ENCODE data around the gene C11orf98. TPM values are rescaled to one million over a fixed set of nuclear protein-coding genes. Genes with fewer than 3 reads are reported as not detected.

C11orf98 gene
- total RNA-seq, 1 experiment from 2014 or later, result 154 TPM

- TF ChIP-seq IRF2 (CRISPR knock-in tag; IDR thresholded peaks at IDR 0.05; ENCODE audit: borderline replicate concordance, low read depth), result 0 out of 2 replicates have a peak, but pooled peaks have one; percentile 34
- TF ChIP-seq MYBL2 (CRISPR knock-in tag; IDR thresholded peaks at IDR 0.05), result peak; percentile 41; the same call in 1 of the 2 replicates
- peak; percentile 36; the same call in 1 of the 2 replicates for TF ChIP-seq USF2 (CRISPR knock-in tag; IDR thresholded peaks at IDR 0.05)
- no peak for TF ChIP-seq ZSCAN18 (CRISPR knock-in tag; IDR thresholded peaks at IDR 0.05)
- TF ChIP-seq ARID4B (CRISPR knock-in tag; IDR thresholded peaks at IDR 0.05; ENCODE audit: borderline replicate concordance), result peak; percentile 44; the same call in 1 of the 2 replicates
- TF ChIP-seq MLX (CRISPR knock-in tag; IDR thresholded peaks at IDR 0.05), result no peak
- no peak for TF ChIP-seq ZNF512 (CRISPR knock-in tag; IDR thresholded peaks at IDR 0.05; ENCODE audit: borderline replicate concordance)
- TF ChIP-seq EMX1 (CRISPR knock-in tag; IDR thresholded peaks at IDR 0.05), result no peak
- TF ChIP-seq AR (CRISPR knock-in tag; IDR thresholded peaks at IDR 0.05), result no peak
- TF ChIP-seq ZBTB21 (CRISPR knock-in tag; IDR thresholded peaks at IDR 0.05; ENCODE audit: borderline replicate concordance), result no peak
- TF ChIP-seq FOXK1 (CRISPR knock-in tag; IDR thresholded peaks at IDR 0.05), result peak; percentile 39; the same call in 1 of the 2 replicates
- TF ChIP-seq ZNF416 (CRISPR knock-in tag; IDR thresholded peaks at IDR 0.05), result 0 out of 2 replicates have a peak, but pooled peaks have one; percentile 74
- TF ChIP-seq ELF4 (CRISPR knock-in tag; IDR thresholded peaks at IDR 0.05; ENCODE audit: low read depth), result 0 out of 2 replicates have a peak, but pooled peaks have one; percentile 14
- TF ChIP-seq FOXP4 (CRISPR knock-in tag; IDR thresholded peaks at IDR 0.05), result no peak; the same call in 1 of the 2 replicates
- no peak for TF ChIP-seq JAZF1 (CRISPR knock-in tag; IDR thresholded peaks at IDR 0.05)
- TF ChIP-seq OVOL2 (CRISPR knock-in tag; IDR thresholded peaks at IDR 0.05; ENCODE audit: borderline replicate concordance), result no peak
- TF ChIP-seq USF1 (CRISPR knock-in tag; IDR thresholded peaks at IDR 0.05), result 0 out of 2 replicates have a peak, but pooled peaks have one; percentile 31
- TF ChIP-seq GABPB1 (CRISPR knock-in tag; IDR thresholded peaks at IDR 0.05), result 0 out of 2 replicates have a peak, but pooled peaks have one; percentile 34
- 0 out of 2 replicates have a peak, but pooled peaks have one; percentile 29 for TF ChIP-seq E2F1 (CRISPR knock-in tag; IDR thresholded peaks at IDR 0.05)
These were observed 18.8 kb downstream of the C11orf98 start, which contains the start of gene GANAB (continued) for GRCh38 chr11:62645946-62646824.

Data from WTC11 (cell line).